Muscle of arm (tissue), 12 donors: ENCODE measurements around the gene PPP4R4. TPM values are rescaled to one million over a fixed set of nuclear protein-coding genes. Genes with fewer than 3 reads are reported as not detected.

Experiments
- DNase-seq: peaks from one replicate; pipeline ENCODE4 v3.0.0-alpha.2; 2013
- polyA plus RNA-seq, 12 donors: library from polyadenylated mRNA; unstranded; fragments of 120-200 nt; gene quantifications; one replicate each; pipeline ENCODE4 v1.2.1, GENCODE V29; 2013; ENCODE audit not compliant: insufficient read length in 12 of 12

Gene PPP4R4
- polyA plus RNA-seq, 12 donors = 0.10 to 0.30 (median 0.19) TPM; not detected in 4

DNA sequence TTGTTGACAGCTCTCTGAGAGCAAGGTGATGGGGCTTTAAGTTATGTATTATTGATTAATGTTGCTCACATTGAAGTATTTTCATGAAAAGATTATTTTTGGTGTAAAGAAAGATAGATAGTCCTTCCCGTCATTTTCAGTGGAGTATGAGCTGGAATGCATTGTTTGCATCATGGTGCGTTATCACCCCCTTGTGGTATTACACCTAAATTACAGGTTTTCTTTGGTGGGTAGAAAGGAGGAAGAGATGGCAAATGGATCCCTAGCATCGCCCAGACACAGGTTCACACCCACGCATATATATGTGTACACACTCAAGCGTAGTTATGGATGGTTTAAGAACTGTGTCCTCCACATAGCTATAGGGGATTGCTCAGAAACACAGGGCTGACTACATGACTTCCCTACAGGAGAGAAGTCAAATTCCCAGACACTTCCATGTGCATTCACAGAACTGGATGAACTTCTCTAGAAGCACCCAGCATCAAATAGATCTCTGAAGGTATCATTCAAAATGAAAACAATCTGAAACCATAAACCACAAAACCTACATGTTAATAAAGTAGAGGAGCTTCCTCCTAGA lies 133.4 kb downstream of the PPP4R4 start:
- no peak for DNase-seq

DNA sequence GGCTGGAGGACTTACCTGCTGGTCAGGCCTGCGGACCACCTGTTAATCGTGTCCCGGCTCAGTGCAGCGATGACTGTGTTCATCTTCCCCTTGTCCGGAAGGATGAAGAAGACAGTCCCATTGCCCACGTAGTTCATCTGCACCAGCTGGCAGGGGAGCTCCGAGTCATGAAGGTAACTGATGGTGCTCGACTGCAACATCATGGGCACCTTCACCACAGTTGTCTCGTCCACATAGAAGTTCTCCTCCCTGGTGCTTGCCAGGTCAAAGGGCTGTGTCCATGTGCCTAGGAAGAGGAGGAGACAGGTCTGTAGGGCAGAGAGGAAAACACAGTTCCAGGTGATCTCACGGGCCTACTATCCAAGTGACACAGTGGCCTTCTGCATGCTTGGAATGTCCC lies 135.6 kb downstream of the PPP4R4 start:
- DNase-seq = no peak

DNA sequence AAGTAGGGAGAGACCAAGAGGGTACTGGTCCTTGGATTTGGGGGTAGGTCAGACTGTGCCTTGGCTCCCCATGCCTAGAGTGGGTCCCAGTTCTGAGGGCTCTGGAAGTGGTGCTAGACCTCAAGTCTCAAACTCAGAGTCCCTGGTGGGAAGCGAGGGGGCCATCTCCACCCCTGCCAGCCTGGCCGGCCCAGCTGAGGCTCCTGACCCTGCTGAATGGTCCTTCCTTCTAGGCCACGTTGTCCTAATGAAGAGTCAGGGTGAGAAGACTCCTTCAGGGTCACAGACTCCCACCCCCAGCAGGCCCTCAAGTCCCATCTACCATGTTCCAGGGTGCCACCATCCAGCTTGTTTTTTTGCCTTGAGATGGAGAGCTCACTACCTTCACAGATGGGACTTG lies 136.1 kb downstream of the PPP4R4 start:
- DNase-seq = no peak

DNA sequence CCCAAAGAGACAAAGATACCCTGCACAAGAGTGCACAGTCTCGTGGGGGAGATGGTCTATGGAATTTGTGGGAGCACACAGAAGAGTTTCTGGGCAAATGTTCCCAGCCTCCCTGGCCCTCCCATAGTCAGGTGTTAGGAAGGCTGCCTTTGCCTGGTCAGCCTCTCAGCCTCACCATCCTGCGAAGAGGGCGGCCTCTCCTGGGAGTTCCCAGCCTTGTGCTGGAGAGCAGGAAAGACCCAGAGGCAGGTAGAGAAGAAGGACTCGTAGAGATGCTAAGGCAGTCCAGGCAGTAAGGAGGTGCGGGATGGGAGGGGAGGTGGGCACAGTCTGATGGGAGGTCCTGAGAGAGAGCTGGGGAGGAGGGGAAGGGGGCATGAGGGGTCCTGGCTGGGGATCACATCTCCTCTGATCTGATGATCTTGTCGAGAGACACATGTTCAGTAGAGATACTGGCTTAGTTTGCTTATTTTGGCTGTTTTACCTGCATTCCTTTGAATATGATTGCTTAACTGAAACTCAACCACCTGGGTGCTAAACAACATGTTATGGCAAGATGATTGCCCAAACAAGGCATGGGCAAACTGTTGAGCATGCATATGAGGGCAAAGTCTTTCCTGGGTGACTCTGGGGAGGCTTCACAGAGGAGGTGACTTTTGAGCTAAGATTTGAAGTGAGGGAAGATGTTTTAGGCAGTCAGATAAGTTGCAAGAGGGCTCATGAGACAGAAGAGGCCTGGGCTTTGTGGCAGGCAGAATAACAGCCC lies 138.5 kb downstream of the PPP4R4 start:
- DNase-seq = no peak

DNA sequence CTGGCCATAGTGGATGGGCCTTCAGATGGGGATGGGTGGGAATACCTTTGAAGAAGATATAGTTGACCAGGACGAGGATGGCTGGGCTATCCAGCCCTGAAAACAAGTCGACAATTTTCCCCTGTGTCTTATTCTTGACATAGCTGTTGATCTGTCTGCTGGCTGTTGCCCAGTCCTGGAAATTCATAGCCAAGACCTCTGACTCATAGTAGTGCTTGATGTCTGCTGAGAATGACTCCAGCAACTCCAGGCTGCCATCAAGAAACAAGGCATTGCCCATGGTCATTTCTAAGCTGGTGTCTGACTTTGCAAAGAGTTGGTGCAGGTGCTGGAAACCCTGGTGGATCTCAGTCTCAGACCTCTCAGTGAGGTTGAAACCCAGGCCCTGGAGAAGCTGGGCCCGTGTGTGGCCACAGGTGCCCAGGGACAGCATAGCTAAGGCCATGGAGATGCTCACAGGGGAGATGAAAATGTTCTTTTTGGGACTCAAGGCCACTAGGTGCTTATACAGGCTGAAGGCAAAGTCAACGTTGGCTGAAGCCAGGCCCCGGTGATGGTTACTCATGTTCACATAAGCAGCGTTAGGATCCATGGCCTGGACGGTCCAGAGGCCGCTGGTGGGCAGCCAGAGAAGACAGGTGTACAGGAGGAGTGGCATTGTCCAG lies 140.0 kb downstream of the PPP4R4 start:
- DNase-seq = no peak

DNA sequence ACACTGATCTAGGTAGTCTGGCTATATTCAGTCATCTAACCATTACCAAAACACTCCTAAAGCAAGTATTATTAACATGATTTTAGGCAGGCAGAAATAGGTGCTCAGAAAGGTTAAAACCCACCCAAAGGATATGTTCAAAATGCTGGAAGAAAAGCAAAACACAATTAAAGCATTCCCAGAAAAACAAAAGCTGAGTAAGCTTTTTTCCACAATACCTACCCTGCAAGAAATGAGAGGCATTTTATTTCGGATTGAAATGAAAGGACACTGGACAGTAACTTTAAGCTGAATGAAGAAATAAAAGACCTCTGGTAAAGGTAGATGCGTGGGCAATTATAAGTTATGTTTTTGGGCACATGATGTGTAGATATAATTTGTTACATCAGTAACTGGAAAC lies 140.8 kb downstream of the PPP4R4 start:
- DNase-seq = no peak

DNA sequence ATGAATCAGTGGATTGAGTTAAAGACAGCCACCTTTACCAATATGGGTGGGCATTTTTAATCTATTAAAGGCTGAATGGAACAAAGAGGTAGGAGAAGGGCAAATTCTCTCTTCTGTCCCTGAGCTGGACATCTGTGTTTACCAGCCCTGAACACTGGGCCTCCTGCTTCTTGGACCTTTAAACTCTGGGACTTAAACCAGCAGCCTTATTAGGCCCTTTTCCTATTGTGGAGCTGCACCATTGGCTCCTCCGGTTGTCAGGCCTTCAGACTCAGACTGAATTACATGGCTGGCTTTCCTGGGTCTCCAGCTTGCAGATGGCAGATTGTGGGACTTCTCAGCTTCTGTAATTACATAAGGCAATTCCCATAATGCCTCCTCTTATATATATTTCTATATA lies 142.6 kb downstream of the PPP4R4 start:
- DNase-seq = no peak

DNA sequence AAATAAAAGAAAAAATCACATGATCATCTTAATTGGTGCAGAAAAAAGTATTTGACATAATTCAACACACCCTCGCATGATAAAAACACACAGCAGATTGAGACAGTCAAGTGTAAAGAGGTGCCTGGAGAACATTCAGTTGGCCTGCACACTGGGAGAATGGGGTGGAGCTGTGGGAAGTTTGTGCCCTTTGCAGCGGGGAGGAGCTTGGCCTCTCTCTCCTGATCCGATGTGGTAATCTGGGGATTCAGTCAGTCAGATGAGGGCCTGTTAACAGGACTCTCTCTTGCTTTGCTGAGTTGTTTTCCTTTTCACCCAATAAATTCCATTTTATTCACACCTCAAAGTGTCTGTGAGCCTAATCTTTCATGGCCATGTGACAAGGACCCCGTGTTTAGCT lies 143.1 kb downstream of the PPP4R4 start:
- DNase-seq = no peak

DNA sequence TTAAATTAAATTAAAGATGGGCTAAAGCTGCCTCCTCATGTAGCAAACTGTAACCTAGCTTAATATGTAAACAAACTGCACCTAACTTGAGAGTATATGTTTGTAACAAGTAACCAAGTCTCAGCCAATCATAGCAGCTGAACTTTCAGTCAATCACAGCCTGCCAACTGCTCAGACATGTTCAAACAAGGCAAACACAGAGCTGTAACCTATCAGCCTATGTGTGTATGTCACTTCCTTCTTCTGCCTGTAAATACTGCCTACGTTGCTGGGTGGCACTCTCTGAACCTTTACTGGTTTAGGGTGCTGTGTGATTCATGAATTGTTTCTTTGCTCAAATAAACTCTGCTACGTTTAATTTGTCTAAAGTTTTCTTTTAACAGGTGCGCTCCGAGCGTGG lies 146.1 kb downstream of the PPP4R4 start:
- no peak for DNase-seq

DNA sequence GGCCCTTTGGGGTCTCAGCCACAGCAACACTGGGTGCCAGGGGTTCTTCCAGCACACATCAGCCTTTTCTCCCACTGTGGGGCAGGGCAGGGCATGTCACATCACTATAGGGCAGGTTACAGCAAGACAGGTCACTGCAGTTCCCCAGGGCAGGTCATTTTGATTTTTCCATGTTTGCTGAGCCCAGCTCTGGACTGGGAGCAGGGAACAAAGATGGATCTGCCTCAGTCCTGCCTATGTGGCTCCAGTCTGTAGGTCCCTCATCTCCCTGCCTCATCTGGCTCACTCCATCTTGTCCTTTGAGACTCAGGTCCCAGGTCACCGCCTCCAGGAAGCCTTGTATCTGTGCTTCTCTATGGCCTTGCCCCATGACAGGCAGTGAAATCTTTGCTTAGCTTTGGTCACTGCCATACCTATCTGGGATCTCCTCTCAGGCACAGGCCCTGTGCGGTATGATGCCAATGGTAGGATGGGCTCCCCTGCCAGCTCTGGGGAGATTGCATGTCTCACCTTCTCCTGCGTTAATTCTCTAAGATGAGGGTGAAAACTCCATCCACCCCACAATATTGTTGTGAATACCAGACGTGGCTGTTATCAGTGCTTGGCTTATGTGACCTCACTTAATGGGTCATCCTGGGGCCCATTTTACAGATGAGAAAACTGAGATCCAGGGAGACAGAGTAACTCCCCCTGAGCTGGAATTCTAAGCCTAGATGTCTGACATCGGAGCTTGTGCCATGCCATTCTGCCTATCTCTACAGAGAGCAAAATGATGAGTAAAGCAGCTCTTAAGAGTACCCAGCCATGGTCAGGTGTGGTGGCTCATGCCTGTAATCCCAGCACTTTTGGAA lies 147.5 kb downstream of the PPP4R4 start:
- no peak for DNase-seq

DNA sequence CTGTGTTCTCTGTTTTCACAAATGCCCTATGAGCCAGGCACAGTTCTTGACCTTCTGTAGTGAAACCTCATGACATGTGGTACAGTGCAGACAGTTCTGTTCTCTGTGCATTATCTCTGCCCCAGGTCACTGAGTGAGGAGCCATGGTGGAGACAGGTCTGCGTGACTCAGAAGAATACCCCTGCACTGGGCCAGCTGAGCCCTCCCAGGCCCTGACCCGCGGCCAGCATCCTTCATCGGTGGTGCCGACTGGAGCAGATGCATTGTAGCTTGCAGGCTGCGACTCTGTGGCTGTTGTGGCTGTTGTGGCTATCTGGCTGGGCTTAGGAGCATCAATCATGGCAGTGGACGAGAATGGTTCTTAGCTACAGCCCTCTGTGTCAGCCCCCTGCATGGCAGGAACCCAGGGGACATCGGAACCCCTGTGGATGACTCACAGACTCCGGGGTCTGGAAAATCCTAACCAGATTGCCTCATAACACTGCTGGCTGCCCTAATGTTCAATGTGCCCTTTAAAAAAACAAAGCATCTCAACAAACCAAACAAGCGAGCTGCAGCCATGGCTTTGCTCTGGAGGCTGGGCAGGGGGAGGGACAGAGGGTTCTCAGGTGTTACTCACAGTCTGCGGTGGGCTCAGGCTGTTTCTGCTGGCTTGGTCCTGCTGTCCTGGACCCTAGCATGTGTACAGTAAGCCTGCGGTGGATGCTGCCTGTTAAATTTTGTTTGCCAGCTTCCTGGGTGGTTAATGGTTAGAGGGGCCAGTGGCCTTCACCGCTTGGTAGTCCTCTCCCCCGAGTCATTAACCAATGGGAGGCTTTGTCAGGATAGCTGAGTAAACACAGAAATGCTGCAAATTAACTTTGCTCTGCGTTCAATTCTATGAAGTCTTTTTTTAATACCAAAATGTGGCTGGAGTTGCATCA lies 148.8 kb downstream of the PPP4R4 start, which contains the start of gene SERPINA6:
TSS of gene SERPINA6 (minus strand) at position 689 of the 923 bp plus-strand sequence. CDS start 8,688 bp downstream, outside the sequence.
- no peak for DNase-seq

DNA sequence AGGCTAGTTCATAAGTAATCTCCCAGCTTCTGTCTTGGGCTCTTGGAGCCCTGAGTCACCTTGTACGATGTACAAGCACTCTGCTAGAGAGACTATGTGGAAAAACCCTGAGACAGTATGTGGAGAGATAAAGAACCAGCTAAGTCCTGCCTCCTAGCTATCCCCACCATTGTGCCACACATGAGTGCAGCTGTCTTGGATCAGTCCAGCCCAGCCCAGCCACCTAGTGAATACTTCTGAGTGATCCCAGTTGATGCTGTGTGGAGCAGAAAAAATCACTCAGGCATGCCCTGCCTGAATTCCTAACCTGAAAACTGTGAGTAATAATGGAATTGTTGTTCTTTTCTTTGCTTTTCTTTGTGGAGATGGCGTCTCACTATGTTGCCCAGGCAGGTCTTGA lies 154.1 kb downstream of the PPP4R4 start:
- no peak for DNase-seq

Other genes with a start within 250 kb of the PPP4R4 start
- under 1 TPM in 5 of 12 donors, not detected in 7; 0.09 to 0.22 (median 0.13) TPM for gene FAM181A, start 247.0 kb upstream of the PPP4R4 start, polyA plus RNA-seq
- 10 to 100 TPM in 11 of 12 donors, not detected in 1; 10.5 to 37.9 (median 26.4) TPM for gene ASB2, start 197.8 kb upstream of the PPP4R4 start, polyA plus RNA-seq
- gene CCDC197, start 177.0 kb upstream of the PPP4R4 start, polyA plus RNA-seq = under 1 TPM in 6 of 12 donors, not detected in 6; 0.09 to 0.36 (median 0.23) TPM
- gene OTUB2, start 148.0 kb upstream of the PPP4R4 start, polyA plus RNA-seq = 1 to 10 TPM in 3 of 12 donors, under 1 TPM in 7, not detected in 2; 0.48 to 1.9 (median 0.92) TPM
- gene DDX24, start 93.1 kb upstream of the PPP4R4 start, polyA plus RNA-seq = 100 to 1,000 TPM in 4 of 12 donors, 10 to 100 TPM in 7, not detected in 1; 86.0 to 163 (median 93.9) TPM
- 10 to 100 TPM in 11 of 12 donors, not detected in 1; 10.7 to 69.1 (median 15.5) TPM for gene IFI27L1, start 93.0 kb upstream of the PPP4R4 start, polyA plus RNA-seq
- gene IFI27, start 63.6 kb upstream of the PPP4R4 start, polyA plus RNA-seq = 1 to 10 TPM in 10 of 12 donors, not detected in 2; 1.4 to 5.7 (median 3.1) TPM
- gene IFI27L2, start 44.7 kb upstream of the PPP4R4 start, polyA plus RNA-seq = 10 to 100 TPM in 9 of 12 donors, 1 to 10 TPM in 2, not detected in 1; 7.6 to 29.5 (median 12.5) TPM
- gene SERPINA10, start 118.9 kb downstream of the PPP4R4 start, polyA plus RNA-seq = under 1 TPM in 6 of 12 donors, not detected in 6; 0.03 to 0.43 (median 0.04) TPM
- gene SERPINA6, start 149.0 kb downstream of the PPP4R4 start, polyA plus RNA-seq = under 1 TPM in 2 of 12 donors, not detected in 10; 0.21 to 0.86 TPM
- gene SERPINA2, start 192.4 kb downstream of the PPP4R4 start, polyA plus RNA-seq = not detected
- 10 to 100 TPM in 4 of 12 donors, 1 to 10 TPM in 7, not detected in 1; 1.1 to 98.2 (median 2.3) TPM for gene SERPINA1, start 214.3 kb downstream of the PPP4R4 start, polyA plus RNA-seq